Pancreas (tissue), 10 donors: Measurements from ENCODE around the gene SLC27A4. TPM values are rescaled to one million over a fixed set of nuclear protein-coding genes. Genes with fewer than 3 reads are reported as not detected.

Experiments
- ATAC-seq, 4 donors: fragments of 200-7000 bp; cut with Tn5 transposase; one replicate each; pipeline versions ENCODE4 v1.8.0 to v1.9.1; 2020; ENCODE audit warnings: mild to moderate bottlenecking in 4 of 4, moderate library complexity in 4 of 4
- DNase-seq, 6 donors: peaks; one replicate each; pipeline ENCODE4 v3.0.0-alpha.2; 2020
- FAIRE-seq: peaks from 2 replicates; lab custom pipeline; 2012; peaks lifted over from hg19 to GRCh38; lab: Jason Lieb, UNC
- H3K27ac ChIP-seq, 4 donors: fragments of 200-600 bp; sonication (generic); 1 replicate in 3 of 4; 2 replicates in 1 of 4; pipeline versions ENCODE4 v1.5.0 to v1.8.0; 2020
- H3K27me3 ChIP-seq, 4 donors: fragments of 200-600 bp; one replicate each; pipeline ENCODE4 v1.8.0; 2021
- H3K36me3 ChIP-seq, 3 donors: fragments of 200-600 bp; sonication (generic) in 1 of 3; one replicate each; pipeline versions ENCODE4 v1.5.0 to v1.8.0; 2020 to 2021
- H3K4me1 ChIP-seq, 3 donors: fragments of 200-600 bp; one replicate each; pipeline ENCODE4 v1.8.0; 2021
- H3K4me3 ChIP-seq, 4 donors: fragments of 200-600 bp; sonication (generic) in 2 of 4; one replicate each; pipeline versions ENCODE4 v1.5.0 to v1.8.0; 2020 to 2021
- H3K9me3 ChIP-seq, 4 donors: fragments of 200-600 bp; one replicate each; pipeline ENCODE4 v1.8.0; 2021
- WGBS, 2 donors: extraction: QIAGEN DNeasy Blood & Tissue Kit; methylation state at CpG; one replicate each; pipeline ENCODE4 v1.1.7; 2013; 5-methylcytosine and 5-hydroxymethylcytosine counted together
- intact Hi-C, 3 donors: fragments of 100-400 bp; cut with DNase I; formaldehyde crosslinking; loops; one replicate each; pipeline versions ENCODE4 v1.11.1 to v1.14.2; 2022
- microRNA-seq, 2 donors: library from miRNA; unstranded; fragments of <30 nt; microRNA quantifications; one replicate each; pipeline versions ENCODE4 to v1.1.0, GENCODE V29; 2019 to 2020
- polyA plus RNA-seq, 2 donors: library from polyadenylated mRNA; stranded (reverse); fragments of 200-250 nt; gene quantifications; one replicate each; pipeline ENCODE4 v1.2.3, GENCODE V29; 2013
- total RNA-seq, 6 donors: library from RNA; stranded (reverse); fragmentation: NEBNext Ultra II Directional in 4 of 6; extraction: Animal tissue kit (Norgen Biotek cat#: 25700) in 4 of 6; gene quantifications; one replicate each; pipeline versions ENCODE4 v1.2.1 to v1.2.4, GENCODE V29; 2021 to 2023
- TF ChIP-seq, protein P1 (sequence below), 4 donors: fragments of 200-600 bp; sonication (generic) in 3 of 4; IDR thresholded peaks; one replicate each; pipeline versions ENCODE4 v1.5.0 to v1.8.0; 2021; ENCODE audit warnings: antibody characterized with exemption in 4 of 4
- donor health status: healthy with polysubstance abuse.
- donor health status: DM: no; HTN: no; CAD: no; lungs with moderate emphysema.
- donor health status: DM: no; HTN: no; CAD: no.
- donor health status: control.
- donor health status: control.
- donor health status: Bipolar disorder and iron deficiency.
- donor health status: DM: yes; HTN: yes; CAD: no.
- donor health status: DM: no; HTN: no; CAD: no.
- donor health status: DM: no; HTN: no; CAD: no.
- donor health status: DM: yes; HTN: yes; CAD: no.

SLC27A4 gene
- total and polyA plus RNA-seq, 8 donors, result 9.6 to 32.9 (median 13.2) TPM

DNA sequence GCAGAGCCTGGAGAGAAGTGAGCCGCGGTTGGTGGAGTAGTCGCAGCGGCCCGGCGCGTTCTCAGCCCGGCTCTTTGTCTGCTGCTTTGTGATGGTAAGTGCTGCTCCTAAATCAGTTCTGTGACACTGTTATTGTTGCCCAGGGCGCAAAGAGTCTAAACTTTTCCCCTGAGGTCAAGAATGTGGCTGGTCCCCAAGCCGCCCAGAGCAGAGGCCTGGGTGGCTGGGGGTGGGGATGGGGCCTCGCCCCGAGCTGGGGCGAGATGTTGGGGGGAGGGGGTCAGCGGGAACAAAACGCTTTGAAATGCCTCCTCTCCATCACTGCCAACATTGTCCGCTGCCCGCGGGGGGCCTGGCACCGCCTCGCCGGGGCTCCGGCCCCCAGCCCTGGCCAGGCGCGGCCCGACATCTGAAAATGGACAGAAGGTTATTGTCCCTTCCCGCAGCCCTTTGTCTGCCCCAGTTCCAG is 68.7 kb downstream of the SLC27A4 start:
- no peaks in the 10 kb centered on the region for H3K27me3 ChIP-seq
- DNase-seq (no peak), ATAC-seq (no peak), FAIRE-seq (no peak)
- TF ChIP-seq, protein P1, sequence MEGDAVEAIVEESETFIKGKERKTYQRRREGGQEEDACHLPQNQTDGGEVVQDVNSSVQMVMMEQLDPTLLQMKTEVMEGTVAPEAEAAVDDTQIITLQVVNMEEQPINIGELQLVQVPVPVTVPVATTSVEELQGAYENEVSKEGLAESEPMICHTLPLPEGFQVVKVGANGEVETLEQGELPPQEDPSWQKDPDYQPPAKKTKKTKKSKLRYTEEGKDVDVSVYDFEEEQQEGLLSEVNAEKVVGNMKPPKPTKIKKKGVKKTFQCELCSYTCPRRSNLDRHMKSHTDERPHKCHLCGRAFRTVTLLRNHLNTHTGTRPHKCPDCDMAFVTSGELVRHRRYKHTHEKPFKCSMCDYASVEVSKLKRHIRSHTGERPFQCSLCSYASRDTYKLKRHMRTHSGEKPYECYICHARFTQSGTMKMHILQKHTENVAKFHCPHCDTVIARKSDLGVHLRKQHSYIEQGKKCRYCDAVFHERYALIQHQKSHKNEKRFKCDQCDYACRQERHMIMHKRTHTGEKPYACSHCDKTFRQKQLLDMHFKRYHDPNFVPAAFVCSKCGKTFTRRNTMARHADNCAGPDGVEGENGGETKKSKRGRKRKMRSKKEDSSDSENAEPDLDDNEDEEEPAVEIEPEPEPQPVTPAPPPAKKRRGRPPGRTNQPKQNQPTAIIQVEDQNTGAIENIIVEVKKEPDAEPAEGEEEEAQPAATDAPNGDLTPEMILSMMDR (IDR thresholded peaks at IDR 0.05), result no peak
- H3K4me3 ChIP-seq, result no peak overlapping the region
- intact Hi-C loops, result no loop called here
- 39 to 46% methylated on average over 26 of the region's 26 CpGs for WGBS, 2 donors
- H3K36me3 ChIP-seq, result no peaks in the 10 kb centered on the region
- no peaks in the 10 kb centered on the region for H3K9me3 ChIP-seq
- H3K27ac ChIP-seq, result no peak overlapping the region
- no peaks in the 10 kb centered on the region for H3K4me1 ChIP-seq

DNA sequence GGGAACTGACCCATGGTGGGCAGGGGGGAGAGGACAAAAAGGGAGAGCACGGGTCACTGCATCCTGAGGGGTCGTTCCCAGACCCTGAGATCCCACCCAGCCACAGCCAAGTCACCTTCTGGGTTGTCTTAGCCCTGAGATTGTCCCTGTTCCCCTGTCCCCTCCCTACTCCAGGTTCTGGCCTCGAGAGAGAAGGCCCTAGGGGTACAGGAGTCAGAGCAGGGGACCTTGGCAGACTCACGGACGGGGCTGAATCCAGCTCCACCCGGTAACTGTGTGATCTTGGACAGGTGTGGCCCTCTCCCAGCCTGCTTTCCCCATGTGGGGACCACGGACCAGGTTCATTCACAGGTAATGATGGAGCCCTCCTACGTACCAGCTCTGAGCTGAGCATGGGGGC is 69.1 kb downstream of the SLC27A4 start:
- WGBS, 2 donors, result 33 to 34% methylated on average over 7 to 8 of the region's 8 CpGs
- H3K36me3 ChIP-seq, result no peaks in the 10 kb centered on the region
- H3K9me3 ChIP-seq, result no peaks in the 10 kb centered on the region
- TF ChIP-seq, protein P1 (IDR thresholded peaks at IDR 0.05), result no peak
- no peak overlapping the region for H3K4me3 ChIP-seq
- FAIRE-seq, result no peak
- H3K27ac ChIP-seq, result no peak overlapping the region
- ATAC-seq, result no peak
- intact Hi-C loops, result no loop called here
- no peaks in the 10 kb centered on the region for H3K4me1 ChIP-seq
- no peaks in the 10 kb centered on the region for H3K27me3 ChIP-seq
- no peak for DNase-seq

DNA sequence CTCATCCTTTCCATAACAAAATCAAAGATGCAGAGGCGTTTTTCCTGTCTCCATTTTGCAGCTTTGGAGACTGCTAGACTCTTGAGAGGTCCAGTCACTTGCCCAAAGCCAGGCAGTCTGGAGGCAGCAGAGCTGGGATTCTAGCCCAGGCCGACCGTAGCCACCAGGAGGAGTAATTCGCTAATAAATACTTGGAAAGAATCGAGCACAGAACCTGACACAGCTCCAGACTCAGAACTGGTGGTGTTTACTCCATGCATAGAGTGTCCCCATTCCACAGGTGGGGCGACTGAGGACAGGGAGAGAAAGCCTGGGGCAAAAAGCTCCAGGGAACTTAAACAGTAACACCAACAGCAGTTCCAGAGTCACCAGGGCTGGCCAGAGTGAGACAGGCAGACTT is 69.7 kb downstream of the SLC27A4 start:
- no peak for DNase-seq
- no peaks in the 10 kb centered on the region for H3K9me3 ChIP-seq
- intact Hi-C loops, result no loop called here
- no peaks in the 10 kb centered on the region for H3K4me1 ChIP-seq
- FAIRE-seq, result no peak
- H3K27ac ChIP-seq, result no peak overlapping the region
- H3K27me3 ChIP-seq, result no peaks in the 10 kb centered on the region
- WGBS, 2 donors, result 26 to 29% methylated on average over 6 of the region's 6 CpGs
- TF ChIP-seq, protein P1 (IDR thresholded peaks at IDR 0.05), result no peak
- no peak for ATAC-seq
- H3K36me3 ChIP-seq, result no peaks in the 10 kb centered on the region
- H3K4me3 ChIP-seq, result no peak overlapping the region

Small RNA genes within 50 kb of the gene (microRNA-seq; reads per million reads assigned to microRNA genes)
- 0 reads per million in 2 donors for gene MIR219B

Other genes starting within 250 kb of the SLC27A4 start
- gene PTGES2, start 212.8 kb upstream of the SLC27A4 start, total RNA-seq, result 10 to 100 TPM; 25.4 to 43.1 (median 34.2) TPM
- gene PTGES2, start 212.8 kb upstream of the SLC27A4 start, polyA plus RNA-seq, result 10 to 100 TPM; 66.0 to 78.5 TPM
- 100 to 1,000 TPM in 1 of 6 donors, 10 to 100 TPM in 3, 1 to 10 TPM in 2; 6.3 to 158 (median 45.7) TPM for gene LCN2, start 191.1 kb upstream of the SLC27A4 start, total RNA-seq
- 10 to 100 TPM; 46.8 to 75.1 TPM for gene LCN2, start 191.1 kb upstream of the SLC27A4 start, polyA plus RNA-seq
- gene BBLN, start 180.3 kb upstream of the SLC27A4 start, total RNA-seq, result 10 to 100 TPM; 23.1 to 38.3 (median 30.9) TPM
- gene BBLN, start 180.3 kb upstream of the SLC27A4 start, polyA plus RNA-seq, result 100 to 1,000 TPM in 1 of 2 donors, 10 to 100 TPM in 1; 86.1 to 133 TPM
- 10 to 100 TPM; 66.1 to 87.9 (median 78.0) TPM for gene CIZ1, start 149.0 kb upstream of the SLC27A4 start, total RNA-seq
- 10 to 100 TPM; 56.5 to 80.1 TPM for gene CIZ1, start 149.0 kb upstream of the SLC27A4 start, polyA plus RNA-seq
- 10 to 100 TPM in 3 of 6 donors, 1 to 10 TPM in 3; 5.8 to 19.3 (median 10.0) TPM for gene DNM1, start 137.1 kb upstream of the SLC27A4 start, total RNA-seq
- gene DNM1, start 137.1 kb upstream of the SLC27A4 start, polyA plus RNA-seq, result 10 to 100 TPM; 19.6 to 23.1 TPM
- gene GOLGA2, start 64.5 kb upstream of the SLC27A4 start, total RNA-seq, result 10 to 100 TPM; 37.9 to 64.0 (median 55.0) TPM
- 100 to 1,000 TPM in 1 of 2 donors, 10 to 100 TPM in 1; 97.0 to 105 TPM for gene GOLGA2, start 64.5 kb upstream of the SLC27A4 start, polyA plus RNA-seq
- gene SWI5, start 64.3 kb upstream of the SLC27A4 start, total RNA-seq, result 1 to 10 TPM; 6.3 to 9.6 (median 6.8) TPM
- gene SWI5, start 64.3 kb upstream of the SLC27A4 start, polyA plus RNA-seq, result 10 to 100 TPM; 10.5 to 20.2 TPM
- gene TRUB2, start 18.1 kb upstream of the SLC27A4 start, total RNA-seq, result 10 to 100 TPM in 4 of 6 donors, 1 to 10 TPM in 2; 6.6 to 16.5 (median 13.8) TPM
- 10 to 100 TPM; 10.2 to 12.1 TPM for gene TRUB2, start 18.1 kb upstream of the SLC27A4 start, polyA plus RNA-seq
- gene COQ4, start 17.7 kb upstream of the SLC27A4 start, total RNA-seq, result 10 to 100 TPM; 23.1 to 38.9 (median 27.4) TPM
- gene COQ4, start 17.7 kb upstream of the SLC27A4 start, polyA plus RNA-seq, result 100 to 1,000 TPM in 1 of 2 donors, 10 to 100 TPM in 1; 82.6 to 103 TPM
- gene URM1, start 30.8 kb downstream of the SLC27A4 start, total RNA-seq, result 10 to 100 TPM; 30.9 to 46.1 (median 34.0) TPM
- 10 to 100 TPM; 18.5 to 32.9 TPM for gene URM1, start 30.8 kb downstream of the SLC27A4 start, polyA plus RNA-seq
- gene CERCAM, start 80.3 kb downstream of the SLC27A4 start, total RNA-seq, result 10 to 100 TPM; 13.0 to 29.9 (median 16.6) TPM
- 10 to 100 TPM; 21.3 to 24.7 TPM for gene CERCAM, start 80.3 kb downstream of the SLC27A4 start, polyA plus RNA-seq
- gene ODF2, start 115.5 kb downstream of the SLC27A4 start, total RNA-seq, result 10 to 100 TPM in 2 of 6 donors, 1 to 10 TPM in 4; 8.0 to 14.5 (median 9.3) TPM
- gene ODF2, start 115.5 kb downstream of the SLC27A4 start, polyA plus RNA-seq, result 10 to 100 TPM; 10.9 to 15.0 TPM
- gene GLE1, start 164.2 kb downstream of the SLC27A4 start, total RNA-seq, result 10 to 100 TPM in 1 of 6 donors, 1 to 10 TPM in 5; 4.8 to 11.1 (median 8.0) TPM
- gene GLE1, start 164.2 kb downstream of the SLC27A4 start, polyA plus RNA-seq, result 10 to 100 TPM in 1 of 2 donors, 1 to 10 TPM in 1; 5.1 to 11.2 TPM
- 100 to 1,000 TPM in 2 of 6 donors, 10 to 100 TPM in 4; 58.6 to 155 (median 77.1) TPM for gene SPTAN1, start 212.1 kb downstream of the SLC27A4 start, total RNA-seq
- 100 to 1,000 TPM; 123 to 143 TPM for gene SPTAN1, start 212.1 kb downstream of the SLC27A4 start, polyA plus RNA-seq